ENCODE measurements around the gene DST.

Gene DST

DNA sequence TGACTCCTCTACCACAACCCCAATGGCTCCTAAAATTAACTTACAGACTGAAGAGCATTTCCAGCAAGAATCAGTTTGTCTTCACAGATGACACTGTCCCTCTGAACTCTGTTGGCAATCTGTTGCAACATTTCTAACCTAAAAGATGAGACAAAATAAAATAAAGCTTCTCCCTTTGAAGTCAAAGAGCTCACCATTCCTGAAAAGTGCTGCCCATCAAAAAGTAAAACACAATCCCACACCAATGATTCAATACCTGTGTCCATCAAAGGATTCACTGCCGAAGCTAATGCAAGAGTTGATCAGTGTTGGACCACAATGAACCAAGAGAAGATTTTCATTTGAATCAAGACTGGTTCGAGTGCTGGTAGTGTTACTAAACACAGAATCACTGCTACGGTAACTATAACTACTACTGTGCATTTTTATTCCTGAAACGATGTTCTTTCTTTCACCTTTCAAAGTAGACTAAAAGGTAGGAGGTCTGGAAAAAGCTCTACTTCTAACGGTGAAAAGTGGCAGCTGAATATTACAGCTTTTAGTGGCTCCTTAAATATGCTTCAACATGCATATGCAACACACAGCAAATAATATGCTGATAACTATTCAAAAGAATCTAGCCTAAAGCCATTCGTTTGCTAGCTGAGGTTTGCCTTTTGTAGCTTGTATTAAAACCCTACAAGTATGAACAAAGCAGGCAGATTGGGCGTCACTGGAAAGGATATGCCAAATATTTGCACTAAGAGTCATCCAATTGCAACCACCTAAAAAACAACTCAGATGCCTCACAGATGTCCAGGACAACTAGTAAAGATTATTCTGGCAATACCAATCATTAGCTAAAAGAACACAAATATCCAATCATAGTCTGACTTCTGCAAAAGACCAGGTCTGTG is at the start of gene DST:
Gene DST, minus strand, starts transcription at position 524 of the 896 bp plus-strand sequence.
- no peak for DNase-seq (ENCODE audit: low spot score)

DNA sequence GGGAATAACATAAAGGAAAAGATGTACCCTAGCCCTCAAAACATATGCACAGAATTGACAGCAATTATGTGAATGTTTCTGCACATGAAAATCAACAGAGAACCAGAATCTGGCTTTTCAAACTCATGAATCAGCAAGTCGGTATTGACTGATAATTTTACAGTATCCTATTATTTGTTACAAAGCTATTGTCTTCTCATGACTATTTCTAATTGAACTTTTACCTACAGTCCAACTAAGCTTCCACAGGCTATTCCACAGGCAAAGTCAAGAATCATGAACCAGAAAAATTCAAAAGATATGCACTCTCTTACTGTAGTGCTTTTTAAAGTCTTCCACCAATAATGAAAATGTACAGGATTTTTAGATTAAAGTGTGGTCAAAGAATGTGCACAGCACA is 49.1 kb upstream of the DST start:
- no peak for DNase-seq (ENCODE audit: low spot score)

DNA sequence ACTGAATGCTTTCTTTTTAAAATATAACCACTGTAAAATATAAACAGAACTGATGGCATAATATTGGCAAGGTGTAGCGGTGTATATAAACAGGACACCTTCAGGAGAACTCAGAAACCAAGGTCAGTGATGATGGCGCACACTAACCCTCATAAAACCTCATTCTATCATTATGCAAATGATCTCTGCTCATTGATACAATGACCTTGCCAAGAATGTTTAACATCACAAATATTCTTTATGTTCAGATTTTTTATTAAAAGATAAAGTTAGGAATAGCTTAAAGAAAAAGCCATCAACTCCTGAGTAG is 48.6 kb upstream of the DST start:
- DNase-seq (ENCODE audit: low spot score): no peak

DNA sequence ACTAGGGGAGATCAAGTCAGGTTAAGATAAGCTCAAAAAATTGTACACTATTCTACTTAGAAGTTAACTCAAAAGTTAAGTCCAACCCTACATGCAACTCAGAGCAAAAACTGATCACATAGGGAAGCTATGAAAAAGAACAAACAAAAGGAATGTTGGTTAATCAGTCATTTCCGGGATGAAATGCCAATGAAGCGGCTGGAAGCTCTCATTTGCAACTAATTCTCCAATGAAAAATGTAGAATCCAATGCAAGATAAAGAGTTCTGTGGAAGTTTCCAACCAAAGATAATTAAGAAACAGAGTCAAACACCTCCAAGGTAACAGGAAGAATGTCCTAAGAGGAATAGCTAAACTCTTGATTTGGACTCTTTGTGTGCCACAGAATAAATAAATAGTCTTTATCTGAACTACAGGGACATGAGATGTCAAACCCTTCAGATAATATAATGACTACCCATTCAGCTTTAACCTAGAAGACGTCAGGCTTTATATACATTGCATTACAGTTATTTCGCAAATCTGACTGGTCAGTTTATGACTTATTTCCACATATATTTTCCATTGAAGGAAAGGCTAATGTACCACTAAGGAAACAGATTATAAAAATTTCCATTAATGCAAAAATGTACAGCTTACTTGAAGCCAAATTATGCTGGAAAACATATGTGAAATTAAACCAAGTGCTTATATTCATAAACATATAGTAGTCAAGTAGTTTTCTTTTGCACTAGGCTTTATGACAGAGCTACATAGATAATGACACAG is 48.0 kb upstream of the DST start:
- DNase-seq (ENCODE audit: low spot score): no peak

DNA sequence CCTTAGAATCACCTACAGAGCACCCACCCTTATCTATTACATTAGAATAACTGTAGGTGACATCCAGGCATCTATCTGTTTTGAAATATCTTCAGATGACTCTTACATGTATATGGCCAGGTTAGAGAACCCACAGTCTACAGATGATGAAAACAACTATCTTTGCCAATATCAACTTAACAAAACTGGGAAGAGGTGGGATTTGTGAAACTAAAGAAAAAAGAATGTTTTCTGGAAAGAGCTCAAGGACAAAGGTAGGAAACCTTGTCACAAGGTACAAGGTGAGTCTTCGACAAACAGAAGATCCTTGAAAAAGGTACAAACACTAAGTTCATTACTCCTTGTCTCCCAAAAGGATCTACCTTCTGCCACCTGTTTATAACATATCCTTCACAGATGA is 47.0 kb upstream of the DST start:
- DNase-seq (ENCODE audit: low spot score): no peak

DNA sequence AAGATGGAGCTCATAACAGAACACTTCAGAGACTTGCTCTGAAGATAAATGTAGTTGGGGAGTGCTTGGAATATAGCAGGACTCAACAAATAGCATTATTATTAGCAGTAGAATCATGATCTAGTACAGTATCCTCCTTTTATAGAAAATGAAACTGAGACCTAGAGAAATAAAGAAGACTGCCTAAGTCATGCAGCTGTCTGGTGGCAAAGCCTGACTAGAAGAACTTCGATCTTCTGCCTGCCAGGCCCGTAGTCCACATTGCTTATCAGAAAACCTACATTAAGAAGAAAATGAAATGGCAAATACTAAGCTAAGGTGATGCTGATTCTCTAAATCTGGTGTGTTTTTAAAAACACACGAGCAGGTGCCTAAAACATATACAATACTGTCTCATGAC is 46.4 kb upstream of the DST start:
- DNase-seq (ENCODE audit: low spot score): no peak

DNA sequence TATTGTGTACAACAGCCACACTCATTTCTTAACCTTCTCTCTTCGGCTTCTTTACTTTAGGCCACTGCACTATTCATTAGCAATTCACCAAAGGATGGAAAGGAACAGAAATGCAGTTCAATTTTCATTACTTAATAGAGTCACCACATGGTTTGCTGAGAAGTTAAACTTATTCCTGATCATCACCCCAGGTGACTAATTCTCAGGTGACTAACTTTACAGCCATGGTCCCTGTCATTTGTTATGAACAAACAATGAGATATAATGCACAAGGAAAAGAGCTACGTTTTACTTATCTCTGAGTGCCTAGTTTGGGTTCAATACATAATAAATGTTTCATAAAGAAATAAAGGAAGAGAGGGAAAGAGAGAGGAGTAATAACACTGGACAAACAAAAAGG is 45.8 kb upstream of the DST start:
- DNase-seq (ENCODE audit: low spot score): no peak

DNA sequence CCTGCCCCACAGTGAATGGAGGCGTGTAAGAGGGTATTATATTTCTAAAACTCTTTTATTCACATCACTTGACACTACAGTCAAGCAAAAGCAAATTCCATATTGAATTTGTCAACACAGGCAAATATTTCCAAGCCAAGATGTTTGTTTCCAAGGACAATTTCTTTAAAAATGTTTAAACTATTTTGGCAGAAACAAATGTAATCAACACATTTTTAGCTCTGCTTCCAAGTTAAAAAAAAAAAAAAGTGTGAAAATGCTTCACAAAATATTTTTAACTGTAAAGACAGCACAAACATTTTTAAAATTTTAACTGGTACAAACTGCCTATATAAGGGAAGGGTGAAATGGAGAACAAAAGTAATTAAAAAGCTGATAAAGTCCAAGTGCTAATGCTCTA is 44.9 kb upstream of the DST start:
- DNase-seq (ENCODE audit: low spot score): no peak

DNA sequence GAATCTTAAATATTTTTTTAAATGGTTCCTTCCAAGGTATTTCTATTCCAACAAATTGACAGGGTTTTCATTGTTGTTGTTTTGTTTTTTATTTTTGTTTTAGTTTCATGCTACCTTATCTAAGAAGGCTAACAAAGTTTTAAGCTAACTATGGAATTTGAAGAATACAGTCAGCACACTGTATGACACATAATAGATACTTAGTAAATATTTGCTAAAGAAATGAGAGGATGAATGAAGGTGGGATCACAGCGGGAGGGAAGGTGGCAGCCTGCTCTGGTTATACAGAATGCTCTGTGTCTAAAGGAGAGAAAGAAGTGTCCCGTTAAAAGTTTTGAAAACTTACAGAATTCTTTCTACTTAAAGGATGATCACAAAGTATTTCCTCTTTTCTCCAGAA is 43.7 kb upstream of the DST start:
- DNase-seq (ENCODE audit: low spot score): no peak

DNA sequence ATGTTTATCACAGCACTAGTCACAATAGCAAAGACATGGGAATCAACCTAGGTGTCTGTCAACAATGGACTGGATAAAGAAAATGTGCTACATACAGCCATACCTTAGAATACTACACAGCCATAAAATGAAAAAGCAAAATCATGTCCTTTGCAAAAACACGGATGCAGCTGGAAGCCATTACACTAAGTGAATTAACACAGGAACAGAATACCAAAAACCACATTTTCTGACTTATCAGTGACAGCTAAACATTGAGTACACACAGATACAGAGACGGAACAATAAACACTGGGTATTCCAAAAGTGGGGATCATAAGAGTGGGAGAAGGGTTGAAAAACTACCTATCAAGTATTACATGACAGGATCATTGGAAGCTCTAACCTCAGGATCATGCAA is 43.3 kb upstream of the DST start:
- DNase-seq (ENCODE audit: low spot score): no peak

DNA sequence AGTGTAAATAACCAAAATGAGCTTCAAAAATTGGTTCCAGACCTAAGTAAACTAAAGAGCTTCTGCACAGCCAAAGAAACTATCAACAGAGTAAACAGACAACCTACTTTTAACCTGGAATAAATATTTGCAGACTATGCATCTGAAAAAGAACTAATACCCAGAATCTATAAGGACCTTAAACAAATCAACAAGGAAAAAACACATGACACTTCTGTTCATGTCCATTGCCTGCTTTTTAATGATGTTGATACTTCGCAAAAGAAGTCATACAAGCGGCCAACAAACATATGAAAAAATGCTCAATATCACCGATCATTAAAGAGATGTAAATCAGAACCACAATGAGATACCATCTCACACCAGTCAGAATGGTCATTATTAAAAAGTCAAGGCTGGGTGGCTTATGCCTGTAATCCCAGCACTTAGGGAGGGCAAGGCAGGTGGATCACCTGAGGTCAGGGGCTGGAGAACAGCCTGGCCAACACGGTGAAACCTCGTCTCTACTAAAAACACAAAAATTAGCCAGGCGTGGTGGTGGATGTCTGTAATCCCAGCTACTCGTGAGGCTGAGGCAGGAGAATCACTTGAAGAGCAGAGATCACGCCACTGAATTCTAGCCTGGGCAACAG is 42.5 kb upstream of the DST start:
- no peak for DNase-seq (ENCODE audit: low spot score)

DNA sequence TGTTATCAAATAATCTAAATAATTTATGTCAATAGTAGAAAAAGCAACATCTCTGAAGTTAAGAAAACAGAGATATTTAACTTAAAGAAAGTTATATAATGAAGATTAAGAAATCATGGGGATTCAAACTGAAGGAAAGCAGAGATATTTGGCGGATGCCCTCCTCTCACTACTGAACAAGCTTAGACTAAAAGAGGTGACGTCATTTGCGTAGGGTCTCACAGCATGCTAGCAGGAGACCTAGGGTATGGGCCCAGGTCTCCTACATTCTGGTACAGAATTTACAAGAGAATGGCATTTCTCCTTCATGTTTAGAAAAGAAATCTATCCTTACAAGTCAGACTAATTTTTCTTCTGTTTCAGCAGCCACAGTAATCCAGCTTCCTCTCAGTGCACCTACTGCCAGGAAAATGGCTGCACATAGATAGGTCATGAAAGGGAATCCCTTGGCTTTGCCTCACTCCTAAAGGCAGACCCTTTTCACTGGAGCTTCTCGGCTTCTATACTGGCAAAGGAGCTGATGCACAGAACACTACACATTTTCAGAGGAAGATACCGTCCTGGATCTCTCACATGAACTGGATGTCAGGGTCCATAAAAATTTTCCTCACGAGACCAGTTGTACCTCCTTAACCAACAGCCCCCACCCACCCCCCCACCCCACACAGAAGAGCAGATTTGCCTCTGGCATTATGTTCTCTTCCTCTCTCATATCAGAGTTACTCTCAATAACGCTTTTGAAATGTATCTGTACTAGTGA is 41.8 kb upstream of the DST start:
- DNase-seq (ENCODE audit: low spot score): no peak

DNA sequence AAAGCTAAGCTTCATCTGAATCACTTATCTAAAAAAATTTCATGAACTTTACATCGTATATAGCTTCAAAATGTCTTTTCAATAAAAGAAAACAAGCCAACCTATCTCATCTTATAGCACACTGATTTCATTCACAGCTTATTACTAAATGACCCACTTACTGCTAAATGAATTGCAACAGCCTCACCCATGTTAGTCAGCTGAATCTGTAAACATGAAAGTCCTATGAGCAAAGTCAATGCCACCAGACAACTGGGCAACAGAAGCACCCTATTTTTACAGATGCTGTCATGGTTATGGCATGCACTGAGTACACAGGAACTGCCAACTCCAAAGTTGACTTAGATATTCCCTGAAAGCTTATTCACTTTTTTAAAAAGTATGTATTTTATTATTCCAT is 41.2 kb upstream of the DST start:
- DNase-seq (ENCODE audit: low spot score): no peak

DNA sequence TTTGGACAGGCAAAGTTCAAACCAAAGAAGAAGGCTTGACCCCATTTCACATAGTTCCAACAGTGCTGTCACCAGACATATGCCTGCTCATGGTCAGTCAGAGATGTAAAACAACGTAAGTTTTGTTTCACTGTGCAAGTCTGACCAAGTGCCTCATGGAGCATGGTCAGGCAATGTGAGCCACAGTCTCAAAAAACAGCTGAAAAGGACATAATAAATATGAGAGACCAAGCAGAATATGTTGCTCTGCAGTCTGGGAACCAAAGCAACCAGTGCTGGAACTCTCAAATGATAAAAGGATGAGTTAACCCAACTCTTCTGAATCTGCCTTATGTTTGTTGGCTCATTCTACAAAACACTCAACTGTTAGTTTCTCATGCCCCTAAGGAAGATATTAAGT is 39.9 kb upstream of the DST start:
- DNase-seq (ENCODE audit: low spot score): no peak

DNA sequence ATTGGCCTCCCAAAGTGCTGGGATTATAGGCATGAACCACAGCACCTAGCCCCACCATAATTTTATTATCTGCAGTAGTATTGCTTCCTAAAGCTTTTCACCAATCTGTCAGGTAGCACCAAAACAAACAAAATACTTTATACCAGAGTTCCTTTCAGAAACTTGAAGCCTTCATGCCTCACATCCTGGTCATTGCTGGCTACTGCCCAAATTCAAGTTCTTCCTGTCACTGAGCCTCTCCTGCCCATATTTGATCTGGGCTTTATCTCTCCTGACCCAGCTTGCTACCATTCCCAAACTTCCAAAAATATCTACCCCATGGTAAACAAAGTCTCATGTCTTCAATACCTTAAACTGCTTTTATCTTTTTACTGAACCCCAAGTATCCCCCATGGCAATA is 34.9 kb upstream of the DST start:
- no peak for DNase-seq (ENCODE audit: low spot score)

DNA sequence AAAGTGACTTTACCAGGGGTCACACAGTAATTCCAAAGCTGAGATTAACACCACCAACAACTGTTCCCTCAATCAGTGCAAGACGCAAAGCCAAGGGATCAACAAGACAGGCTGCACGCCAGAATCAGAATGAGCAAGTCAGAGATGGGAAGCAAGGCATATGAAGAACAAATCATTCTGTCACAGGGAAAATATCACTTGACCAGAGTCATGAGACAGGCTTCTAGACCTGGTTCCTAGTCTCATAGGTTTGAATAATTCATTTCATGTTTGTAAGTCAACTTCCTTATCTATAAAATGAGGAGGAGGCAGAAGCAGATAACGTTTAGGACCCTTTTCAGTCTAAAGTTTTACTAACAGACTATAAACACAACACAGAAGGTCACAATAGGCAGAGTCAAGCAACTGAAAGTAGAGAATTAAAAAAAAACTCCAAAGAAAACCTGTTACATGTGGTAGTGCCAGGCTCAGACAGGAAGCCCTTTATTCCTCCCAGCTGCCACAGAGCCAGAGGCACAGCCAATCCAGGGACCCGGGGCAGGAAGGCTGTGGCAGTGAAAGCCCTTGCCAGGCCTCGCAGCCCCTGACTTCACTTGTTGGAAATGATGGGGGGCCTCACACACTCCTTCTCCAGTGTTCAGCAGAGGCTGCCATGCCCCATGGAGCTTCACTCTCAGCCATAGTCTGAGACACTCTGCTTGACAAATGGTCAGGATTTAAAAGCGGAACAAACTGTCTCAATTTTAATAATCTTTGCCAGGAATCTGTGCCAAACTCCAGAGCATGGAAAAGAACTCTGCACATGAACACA is 29.2 kb upstream of the DST start:
- no peak for DNase-seq (ENCODE audit: low spot score)

DNA sequence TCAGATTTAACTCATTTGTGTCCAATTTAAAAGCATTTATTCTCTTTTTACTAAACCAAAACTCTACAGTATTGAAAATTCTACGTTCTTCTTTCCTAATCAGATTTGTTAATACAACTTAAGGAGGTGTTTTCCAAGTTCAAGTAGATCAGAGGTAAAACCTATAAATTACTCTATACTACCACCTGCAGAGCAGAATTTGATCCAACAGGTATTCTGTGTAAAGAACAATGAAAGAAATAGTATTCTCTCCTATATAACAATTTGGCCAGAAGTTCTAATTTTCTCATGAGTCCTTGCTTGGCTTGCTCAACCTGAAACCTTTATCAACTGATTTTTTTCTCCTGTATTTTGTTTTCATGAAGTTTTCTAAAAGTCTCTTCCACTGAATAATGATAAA is 28.5 kb upstream of the DST start:
- no peak for DNase-seq (ENCODE audit: low spot score)

DNA sequence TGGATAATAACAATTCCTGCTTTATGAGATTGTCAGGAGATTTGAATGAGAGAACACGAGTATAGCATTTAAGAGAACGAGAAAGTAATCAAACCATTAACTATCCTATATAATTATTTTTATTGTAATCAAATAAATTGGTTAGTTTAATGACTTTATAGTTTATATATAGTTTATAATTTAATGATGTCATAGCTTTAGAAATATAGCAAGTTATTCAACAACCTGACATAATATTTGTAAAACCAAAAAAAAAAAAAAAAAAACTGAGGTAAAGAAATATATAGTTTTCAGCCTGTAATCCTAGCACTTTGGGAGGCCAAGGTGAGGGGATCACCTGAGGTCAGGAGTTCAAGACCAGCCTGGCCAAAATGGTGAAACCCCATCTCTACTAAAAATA is 26.4 kb upstream of the DST start:
- DNase-seq (ENCODE audit: low spot score): no peak

DNA sequence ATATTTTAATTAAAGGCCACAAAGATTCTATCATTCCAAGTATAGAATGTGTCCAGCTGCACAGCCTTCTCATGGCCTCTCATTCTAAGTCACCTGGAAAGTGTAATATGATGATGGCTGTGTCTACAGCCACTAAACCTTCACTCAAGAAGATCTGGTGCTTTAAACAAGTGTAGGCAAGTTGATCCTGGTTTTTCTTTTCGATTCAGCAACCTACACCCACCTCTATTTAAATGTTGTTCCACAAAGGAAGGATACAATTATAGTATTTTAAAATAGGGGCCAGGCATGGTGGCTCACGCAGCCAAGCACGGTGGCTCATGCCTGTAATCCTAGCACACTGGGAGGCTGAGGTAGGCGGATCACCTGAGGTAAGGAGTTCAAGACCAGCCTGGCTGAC is 25.5 kb upstream of the DST start:
- DNase-seq (ENCODE audit: low spot score): no peak

DNA sequence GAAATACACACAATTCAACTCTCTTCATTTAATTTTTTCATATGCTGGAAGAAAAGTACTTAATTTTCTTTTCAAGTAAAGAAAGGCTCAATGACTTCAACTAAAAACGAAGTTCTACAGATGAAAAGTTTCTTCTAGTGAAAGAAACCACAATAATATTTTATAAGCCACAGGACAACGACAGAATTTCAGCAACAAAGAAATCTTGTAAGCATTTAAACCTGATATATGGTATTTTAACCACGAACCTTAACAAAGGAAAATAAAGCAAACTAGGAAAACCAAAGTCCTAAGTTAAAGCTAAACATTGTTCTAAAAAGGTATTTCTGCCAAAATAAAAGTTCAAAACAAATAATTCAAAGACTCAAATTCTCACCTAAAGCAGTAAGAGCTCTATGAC is 24.6 kb upstream of the DST start:
- DNase-seq (ENCODE audit: low spot score): no peak

DNA sequence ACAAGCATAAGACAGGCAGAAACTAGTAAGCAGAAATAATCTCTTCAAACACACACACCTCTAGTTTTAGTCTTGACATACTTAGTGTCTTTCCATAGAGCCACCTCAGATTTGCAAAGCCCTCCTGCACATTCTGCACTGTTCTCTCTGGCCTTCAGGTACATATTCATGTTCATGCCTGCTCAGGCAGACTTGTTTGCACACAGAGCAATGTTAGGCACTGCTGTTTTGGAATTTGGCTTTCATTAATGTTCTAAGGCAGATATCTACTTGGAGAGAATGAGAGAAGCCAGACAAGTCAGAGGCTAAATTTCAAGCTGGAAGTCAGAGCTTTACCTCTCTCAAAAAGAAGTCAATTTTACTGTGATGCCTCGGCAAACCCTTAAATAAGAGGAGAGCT is 21.3 kb upstream of the DST start:
- no peak for DNase-seq (ENCODE audit: low spot score)

DNA sequence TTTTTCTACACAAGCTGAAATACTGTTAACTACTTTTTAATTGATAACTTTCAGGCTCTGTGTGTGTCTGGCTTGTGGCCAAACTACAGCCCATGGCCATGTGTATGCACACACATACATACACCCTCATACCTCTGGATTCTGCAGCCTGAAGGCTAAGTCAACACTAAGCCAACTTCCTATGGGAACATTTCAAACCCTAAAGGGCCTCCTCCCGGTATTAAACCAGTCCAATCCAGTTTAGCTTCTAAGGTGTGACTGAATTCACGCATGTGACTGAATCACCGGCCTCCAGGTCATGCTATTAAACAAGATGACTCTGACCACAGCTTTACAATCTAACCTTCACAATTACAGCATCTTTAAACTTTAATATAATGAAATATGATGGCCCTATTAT is 20.7 kb upstream of the DST start:
- no peak for DNase-seq (ENCODE audit: low spot score)
